GM12878 (cell line): ENCODE data around the gene DAPK3. TPM values are rescaled to one million over a fixed set of nuclear protein-coding genes. Genes with fewer than 3 reads are reported as not detected.
A peak's percentile ranks its signal among the peaks of the same experiment; 100 is the strongest.

Experiments used
- ATAC-seq: fragments of 200-7000 bp; cut with Tn5 transposase; 3 replicates; pipeline ENCODE4 v1.9.1; 2020; ENCODE audit warnings: mild to moderate bottlenecking, moderate library complexity
- BruUV-seq: library from RNA; stranded (reverse); fragments of 400-500 nt; replicated peaks from 2 replicates; lab custom pipeline; 2021; lab: Mats Ljungman, UMichigan
- CTCF ChIA-PET: fragments of 300-600 bp; sonication (Branson Sonifier 250); formaldehyde crosslinking; extraction: SDS; loops from one replicate; lab custom pipeline; 2021; ENCODE audit warnings: inconsistent platforms; lab: Yijun Ruan, JAX
- POLR2A ChIA-PET: fragments of 350-600 bp; formaldehyde crosslinking; extraction: SDS; loops from one replicate; lab custom pipeline; 2021; ENCODE audit warnings: inconsistent platforms; lab: Charles Lee
- RAD21 ChIA-PET: fragments of 300-600 bp; sonication (Branson Sonifier 250); formaldehyde crosslinking; loops from one replicate; lab custom pipeline; 2023; ENCODE audit warnings: antibody characterized with exemption; ENCODE audit not compliant: unreplicated experiment; lab: Charles Lee
- SMC1A ChIA-PET: fragments of 300-600 bp; sonication (Branson Sonifier 250); formaldehyde crosslinking; loops from one replicate; lab custom pipeline; 2023; ENCODE audit not compliant: unreplicated experiment, uncharacterized antibody; lab: Charles Lee
- DNase-seq: peaks from one replicate; pipeline ENCODE4 v3.0.0-alpha.2; 2011; ENCODE audit warnings: low read depth, low spot score
- FAIRE-seq: peaks from 3 replicates; lab custom pipeline; 2011; peaks lifted over from hg19 to GRCh38; lab: Jason Lieb, UNC
- H2AFZ ChIP-seq: 2 replicates; pipeline ENCODE4 v1.6.0; 2011; ENCODE audit warnings: low read depth, low read length, control low read depth; ENCODE audit not compliant: control insufficient read depth
- H3K27ac ChIP-seq: 2 replicates; pipeline ENCODE4 v1.5.1; 2011; ENCODE audit warnings: control low read depth; ENCODE audit not compliant: control insufficient read depth, insufficient read depth
- H3K27me3 ChIP-seq, 2 experiments: replicated peaks in 1 of 2; 2 replicates each; pipeline versions ENCODE4 v1.6.0 to v1.6.1; 2011; ENCODE audit warnings: low read length in 1 of 2; ENCODE audit not compliant: control insufficient read depth in 2 of 2, insufficient read depth in 2 of 2
- H3K36me3 ChIP-seq, 2 experiments: 2 replicates each; pipeline ENCODE4 v1.5.1; 2011; ENCODE audit warnings: low read length in 1 of 2; ENCODE audit not compliant: control insufficient read depth in 2 of 2, insufficient read depth in 2 of 2
- H3K4me1 ChIP-seq: 2 replicates; pipeline ENCODE4 v1.6.1; 2011; ENCODE audit warnings: mild to moderate bottlenecking, low read length, moderate library complexity, mixed read lengths; ENCODE audit not compliant: control insufficient read depth, insufficient read depth
- H3K4me2 ChIP-seq: 2 replicates; pipeline ENCODE4 v1.6.0; 2011; ENCODE audit warnings: control low read depth; ENCODE audit not compliant: control insufficient read depth, insufficient read depth
- H3K4me3 ChIP-seq: fragments of 200-600 bp; sonication (generic); 2 replicates; pipeline ENCODE4 v1.5.1; 2016
- H3K79me2 ChIP-seq: 2 replicates; pipeline ENCODE4 v1.6.0; 2011; ENCODE audit warnings: low read length; ENCODE audit not compliant: control insufficient read depth, insufficient read depth
- H3K9ac ChIP-seq: 2 replicates; pipeline ENCODE4 v1.8.0; 2011; ENCODE audit warnings: low read length, control low read depth, mixed read lengths; ENCODE audit not compliant: control insufficient read depth, insufficient read depth
- H3K9me3 ChIP-seq: replicated peaks from 3 replicates; pipeline ENCODE4 v1.5.1; 2011; ENCODE audit warnings: mild to moderate bottlenecking, low read length; ENCODE audit not compliant: control insufficient read depth, insufficient read depth
- H4K20me1 ChIP-seq: 2 replicates; pipeline ENCODE4 v1.6.0; 2011; ENCODE audit not compliant: control insufficient read depth, insufficient read depth
- CBX3 ChIP-seq: fragments of 200-600 bp; sonication (generic); IDR thresholded peaks from 2 replicates; pipeline ENCODE4 v1.6.1; 2016; ENCODE audit warnings: low read depth, borderline replicate concordance
- CHD2 ChIP-seq: IDR thresholded peaks from 2 replicates; pipeline ENCODE4 v1.6.1; 2011; ENCODE audit warnings: low read depth, low read length, improper control_type of control experiment, borderline replicate concordance
- ESRRA ChIP-seq: IDR thresholded peaks from 2 replicates; pipeline ENCODE4 v1.6.1; 2012; ENCODE audit warnings: mild to moderate bottlenecking, low read length, improper control_type of control experiment
- FOS ChIP-seq: IDR thresholded peaks from 3 replicates; pipeline ENCODE4 v1.6.1; 2011; ENCODE audit warnings: borderline replicate concordance; ENCODE audit not compliant: insufficient read length; ENCODE audit errors: extremely low read depth
- GATAD2B ChIP-seq: fragments of 450-650 bp; conservative IDR thresholded peaks from 2 replicates; pipeline ENCODE4 v1.6.1; 2017; ENCODE audit warnings: low read depth, mild to moderate bottlenecking, moderate library complexity
- IKZF2 ChIP-seq, 2 experiments: fragments of 450-650 bp; IDR thresholded peaks; 2 replicates each; pipeline ENCODE4 v1.6.1; 2017; ENCODE audit warnings: mild to moderate bottlenecking in 2 of 2, moderate library complexity in 2 of 2
- MEF2B ChIP-seq: fragments of 450-650 bp; IDR thresholded peaks from 2 replicates; pipeline ENCODE4 v1.6.1; 2018; ENCODE audit warnings: mild to moderate bottlenecking, moderate library complexity; ENCODE audit not compliant: partially characterized antibody, poor library complexity, severe bottlenecking
- MYC ChIP-seq: IDR thresholded peaks from 2 replicates; pipeline ENCODE4 v1.6.1; 2011; ENCODE audit warnings: mild to moderate bottlenecking, low read length, moderate library complexity, inconsistent platforms; ENCODE audit not compliant: insufficient read depth, insufficient replicate concordance, insufficient read length, severe bottlenecking
- PKNOX1 ChIP-seq: fragments of 450-650 bp; IDR thresholded peaks from 2 replicates; pipeline ENCODE4 v1.6.1; 2016; ENCODE audit warnings: mild to moderate bottlenecking
- POLR2AphosphoS2 ChIP-seq: IDR thresholded peaks from 2 replicates; pipeline ENCODE4 v1.6.1; 2011; ENCODE audit warnings: low read depth, mild to moderate bottlenecking, low read length, improper control_type of control experiment, moderate library complexity
- PRDM15 ChIP-seq: fragments of 450-650 bp; formaldehyde crosslinking; IDR thresholded peaks from 2 replicates; pipeline ENCODE4 v1.4.0; 2020; ENCODE audit warnings: mild to moderate bottlenecking, moderate library complexity
- RBBP5 ChIP-seq: fragments of 200-600 bp; sonication (generic); conservative IDR thresholded peaks from 2 replicates; pipeline ENCODE4 v1.6.1; 2016
- RUNX3 ChIP-seq: IDR thresholded peaks from 2 replicates; pipeline ENCODE4 v1.6.1; 2012; ENCODE audit warnings: low read length, inconsistent platforms
- SP1 ChIP-seq: IDR thresholded peaks from one replicate; pipeline ENCODE4 v1.6.1; 2011; ENCODE audit warnings: low read depth, low read length
- STAT1 ChIP-seq: fragments of 450-650 bp; conservative IDR thresholded peaks from 2 replicates; pipeline ENCODE4 v1.6.1; 2014; ENCODE audit warnings: antibody characterized with exemption, mild to moderate bottlenecking
- TAF1 ChIP-seq: IDR thresholded peaks from 2 replicates; pipeline ENCODE4 v1.6.1; 2011; ENCODE audit warnings: mild to moderate bottlenecking, low read depth, low read length, borderline replicate concordance
- TCF3 ChIP-seq: IDR thresholded peaks from 2 replicates; pipeline ENCODE4 v1.6.1; 2012; ENCODE audit warnings: low read depth, mild to moderate bottlenecking, low read length, borderline replicate concordance; ENCODE audit not compliant: insufficient read depth
- ZBED1 ChIP-seq: IDR thresholded peaks from 2 replicates; pipeline ENCODE4 v1.6.1; 2016; ENCODE audit warnings: borderline replicate concordance
- ZZZ3 ChIP-seq: IDR thresholded peaks from 2 replicates; pipeline ENCODE4 v1.6.1; 2011; ENCODE audit warnings: low read depth; ENCODE audit not compliant: control insufficient read depth, insufficient read length
- WGBS: methylation state at CpG from one replicate; pipeline ENCODE4 v1.1.6; 2016; ENCODE audit warnings: low lambda C conversion rate; ENCODE audit not compliant: insufficient replicate concordance, insufficient coverage; ENCODE audit errors: missing lambda C conversion rate; 5-methylcytosine and 5-hydroxymethylcytosine counted together
- in situ Hi-C: fragments of 300-500 bp; cut with MboI; formaldehyde crosslinking; loops from 9 replicates; pipeline ENCODE4 v1.14.3; 2018; ENCODE audit warnings: mixed read lengths
- intact Hi-C: fragments of 100-400 bp; cut with micrococcal nuclease; formaldehyde crosslinking; loops from one replicate; pipeline ENCODE4 v1.14.2; 2022; ENCODE audit not compliant: unreplicated experiment
- polyA plus RNA-seq, 11 experiments: library from polyadenylated mRNA; depleted of rRNA in 4 of 11; unstranded in 6 of 11; stranded (reverse) in 5 of 11; fragments of >200 nt; fragmentation: Nextera tagmentation in 4 of 11; fragmentation: Illumina TruSeq in 1 of 11; extraction: Ambion mirVana in 4 of 11; extraction: Trizol in 1 of 11; gene quantifications; 1 replicate in 1 of 11; 2 replicates in 10 of 11; pipeline versions ENCODE4 v1.2.1 to v1.2.3, GENCODE V29; 2011 to 2016; ENCODE audit warnings: inconsistent platforms in 2 of 11, missing spikeins in 2 of 11, low read depth in 1 of 11
- total RNA-seq, 4 experiments: library from RNA; depleted of rRNA in 3 of 4; stranded (reverse); fragments of >200 nt in 3 of 4; fragmentation: Illumina TruSeq in 1 of 4; extraction: Trizol in 1 of 4; gene quantifications; 2 replicates each; pipeline versions ENCODE4 v1.2.1 to v1.2.3, GENCODE V29; 2013 to 2021

DAPK3 gene
- total and polyA plus RNA-seq, 10 of the 15 experiments (the other 5 are each of a cell fraction or from before 2014, with no cell fraction given), result 0.13 to 46.4 (median 24.8) TPM

GRCh38 chr19:3983936-3984583 is 13.2 kb upstream of the DAPK3 start (continued):
- no peak for TF ChIP-seq IKZF2 (IDR thresholded peaks at IDR 0.05)
- TF ChIP-seq SP1, result no peak
- TF ChIP-seq TCF3, result no peak
- TF ChIP-seq MEF2B, result no peak
- TF ChIP-seq POLR2AphosphoS2, result no peak
- TF ChIP-seq PKNOX1, result peak; percentile 78
- no peak for TF ChIP-seq FOS
- no peak for TF ChIP-seq STAT1
- no peak for TF ChIP-seq RBBP5
- no peak for TF ChIP-seq GATAD2B
- TF ChIP-seq ZBED1, result no peak

GRCh38 chr19:3983542-3983914 is 12.6 kb upstream of the DAPK3 start:
- Histone ChIP-seq H3K79me2 (peaks cover 67% of the 10 kb centered on the region), H4K20me1 (peaks cover 48% of the 10 kb centered on the region), H3K36me3 (peaks cover 36 to 52% of the 10 kb centered on the region in 2 experiments), H3K9ac (peak overlapping the region; percentile 96), H3K27ac (peak overlapping the region; percentile 79; the same call in 1 of the 2 replicates), H3K4me1 (peaks cover 19% of the 10 kb centered on the region), H3K4me2 (peak overlapping the region; percentile 89), H3K4me3 (peak overlapping the region; percentile 97), H3K9me3 (no peaks in the 10 kb centered on the region), H2AFZ (no peak overlapping the region), H3K27me3 (no peaks in the 10 kb centered on the region)
- in situ Hi-C loops (no loop called here), intact Hi-C loops (no loop called here)
- CTCF ChIA-PET, result interaction anchor here (0.7 to 1.2 kb wide), 3 partner anchors 24 to 203 kb away, joined by 3 to 4 read pairs (median 3); partner anchors contain the start of gene PIAS4
- ATAC-seq, result no peak
- FAIRE-seq, result no peak
- WGBS, result 16% methylated on average over 7 of the region's 7 CpGs
- BruUV-seq, result no TSS peak
- DNase-seq, result no peak
- RAD21 ChIA-PET, result no interaction called here
- POLR2A ChIA-PET, result interaction anchor here (0.6 to 1.9 kb wide), 2 partner anchors 12 to 204 kb away, joined by 3 to 8 read pairs; partner anchors contain the start of gene DAPK3
- SMC1A ChIA-PET, result interaction anchor here (0.5 kb wide), 1 partner anchor 257 kb away, joined by 3 read pairs; no protein-coding TSS in a partner anchor
- TF ChIP-seq ZZZ3 (no peak), PRDM15 (CRISPR knock-in tag) (no peak), CHD2 (no peak), MYC (no peak), ESRRA (no peak), RUNX3 (no peak), CBX3 (no peak), TAF1 (no peak)
